SK-N-MC (cell line): ENCODE data around the gene WDR62.

Experiments
- EZH2 ChIP-seq: fragments of 200-600 bp; sonication (generic); IDR thresholded peaks from one replicate; pipeline ENCODE4 v1.6.1; 2017; ENCODE audit warnings: antibody characterized with exemption
- FOXP2 ChIP-seq: optimal IDR thresholded peaks from 2 replicates; pipeline ENCODE3; 2011; ENCODE audit warnings: mild to moderate bottlenecking, moderate library complexity; ENCODE audit not compliant: insufficient read depth; ENCODE audit errors: extremely low read length, control extremely low read depth
- POLR2AphosphoS5 ChIP-seq: IDR thresholded peaks from 2 replicates; pipeline ENCODE4 v1.6.1; 2012; ENCODE audit warnings: mild to moderate bottlenecking, low read depth, low read length, borderline replicate concordance

GRCh38 chr19:36054119-36054732 is 471 bp upstream of the WDR62 start, which contains the start of gene THAP8:
- TF ChIP-seq EZH2 (no peak), POLR2AphosphoS5 (peak; percentile 88), FOXP2 (peak; percentile 83)
